Measurements from ENCODE around the gene GNS.

GRCh38 chr12:64808110-64808509 is 48.9 kb upstream of the GNS start:
- TF ChIP-seq POLR2A (IDR thresholded peaks at IDR 0.05) = no peak
- TF ChIP-seq, protein P1, sequence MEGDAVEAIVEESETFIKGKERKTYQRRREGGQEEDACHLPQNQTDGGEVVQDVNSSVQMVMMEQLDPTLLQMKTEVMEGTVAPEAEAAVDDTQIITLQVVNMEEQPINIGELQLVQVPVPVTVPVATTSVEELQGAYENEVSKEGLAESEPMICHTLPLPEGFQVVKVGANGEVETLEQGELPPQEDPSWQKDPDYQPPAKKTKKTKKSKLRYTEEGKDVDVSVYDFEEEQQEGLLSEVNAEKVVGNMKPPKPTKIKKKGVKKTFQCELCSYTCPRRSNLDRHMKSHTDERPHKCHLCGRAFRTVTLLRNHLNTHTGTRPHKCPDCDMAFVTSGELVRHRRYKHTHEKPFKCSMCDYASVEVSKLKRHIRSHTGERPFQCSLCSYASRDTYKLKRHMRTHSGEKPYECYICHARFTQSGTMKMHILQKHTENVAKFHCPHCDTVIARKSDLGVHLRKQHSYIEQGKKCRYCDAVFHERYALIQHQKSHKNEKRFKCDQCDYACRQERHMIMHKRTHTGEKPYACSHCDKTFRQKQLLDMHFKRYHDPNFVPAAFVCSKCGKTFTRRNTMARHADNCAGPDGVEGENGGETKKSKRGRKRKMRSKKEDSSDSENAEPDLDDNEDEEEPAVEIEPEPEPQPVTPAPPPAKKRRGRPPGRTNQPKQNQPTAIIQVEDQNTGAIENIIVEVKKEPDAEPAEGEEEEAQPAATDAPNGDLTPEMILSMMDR (IDR thresholded peaks at IDR 0.05) = no peak

Measured in testis (tissue), 2 donors.